HEK293T (cell line): ENCODE measurements around the gene TSPAN5.

ENCODE experiments used
- CTCF ChIA-PET: fragments of 350-600 bp; formaldehyde crosslinking; extraction: SDS; loops from one replicate; lab custom pipeline; 2021; ENCODE audit warnings: antibody characterized with exemption, inconsistent platforms; lab: Yijun Ruan, JAX
- POLR2A ChIA-PET: fragments of 350-600 bp; formaldehyde crosslinking; extraction: SDS; loops from one replicate; lab custom pipeline; 2020; ENCODE audit warnings: antibody characterized with exemption, inconsistent platforms; lab: Yijun Ruan, JAX
- DNase-seq: peaks from one replicate; pipeline ENCODE4 v3.0.0; 2012; ENCODE audit warnings: mixed read lengths; ENCODE audit errors: extremely low spot score
- ARNT ChIP-seq: fragments of 450-650 bp; IDR thresholded peaks from 2 replicates; pipeline ENCODE4 v1.6.1; 2017; ENCODE audit warnings: mild to moderate bottlenecking
- BHLHE40 ChIP-seq: fragments of 450-650 bp; IDR thresholded peaks from 2 replicates; pipeline ENCODE4 v1.6.1; 2016; ENCODE audit warnings: mild to moderate bottlenecking, moderate library complexity, borderline replicate concordance
- CTBP1 ChIP-seq: fragments of 450-650 bp; IDR thresholded peaks from 2 replicates; pipeline ENCODE4 v1.6.1; 2016; ENCODE audit warnings: borderline replicate concordance
- ELF4 ChIP-seq: fragments of 450-650 bp; IDR thresholded peaks from 2 replicates; pipeline ENCODE4 v1.6.1; 2017; ENCODE audit warnings: antibody characterized with exemption
- FOXA1 ChIP-seq: fragments of 450-650 bp; IDR thresholded peaks from 2 replicates; pipeline ENCODE4 v1.6.1; 2016; ENCODE audit warnings: mild to moderate bottlenecking
- FOXK2 ChIP-seq: fragments of 450-650 bp; IDR thresholded peaks from 2 replicates; pipeline ENCODE4 v1.6.1; 2016; ENCODE audit warnings: mild to moderate bottlenecking
- FOXM1 ChIP-seq: fragments of 450-650 bp; IDR thresholded peaks from 2 replicates; pipeline ENCODE4 v1.6.1; 2017; ENCODE audit warnings: mild to moderate bottlenecking, borderline replicate concordance
- HDGF ChIP-seq: fragments of 450-650 bp; IDR thresholded peaks from 2 replicates; pipeline ENCODE4 v1.6.1; 2017; ENCODE audit warnings: antibody characterized with exemption, borderline replicate concordance
- L3MBTL2 ChIP-seq: fragments of 450-650 bp; conservative IDR thresholded peaks from 2 replicates; pipeline ENCODE4 v1.6.1; 2016; ENCODE audit warnings: mild to moderate bottlenecking
- LEF1 ChIP-seq: fragments of 450-650 bp; IDR thresholded peaks from 2 replicates; pipeline ENCODE4 v1.6.1; 2017; ENCODE audit warnings: mild to moderate bottlenecking, borderline replicate concordance
- NFRKB ChIP-seq: fragments of 450-650 bp; IDR thresholded peaks from 2 replicates; pipeline ENCODE4 v1.6.1; 2016; ENCODE audit warnings: mild to moderate bottlenecking, moderate library complexity
- PKNOX1 ChIP-seq: fragments of 450-650 bp; IDR thresholded peaks from 2 replicates; pipeline ENCODE4 v1.6.1; 2016
- SP1 ChIP-seq: fragments of 450-650 bp; IDR thresholded peaks from 2 replicates; pipeline ENCODE4 v1.6.1; 2017
- SUZ12 ChIP-seq: fragments of 450-650 bp; IDR thresholded peaks from 2 replicates; pipeline ENCODE4 v1.6.1; 2016; ENCODE audit warnings: mild to moderate bottlenecking
- TARDBP ChIP-seq: fragments of 450-650 bp; IDR thresholded peaks from 2 replicates; pipeline ENCODE4 v1.6.1; 2016
- ZNF384 ChIP-seq: fragments of 450-650 bp; IDR thresholded peaks from 2 replicates; pipeline ENCODE4 v1.6.1; 2016

TSPAN5 gene

DNA sequence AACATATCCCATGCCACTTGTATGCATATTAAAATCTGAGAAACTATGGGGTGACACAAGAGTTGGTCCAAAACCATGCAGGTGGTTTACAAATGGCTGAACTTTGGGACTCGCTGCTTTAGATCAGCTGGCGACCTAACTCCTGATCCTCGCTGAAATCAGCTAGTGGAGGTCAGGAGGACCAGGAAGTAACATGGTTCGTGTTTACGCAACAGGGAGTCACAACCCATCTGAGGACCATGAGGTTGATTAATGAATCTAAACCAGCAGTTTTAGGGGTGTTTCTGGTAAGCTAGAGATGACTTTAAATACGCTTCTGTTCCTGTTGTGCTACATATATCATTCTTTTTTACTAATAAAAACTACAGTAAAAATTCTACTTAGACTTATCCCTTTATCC, 12.9 kb downstream of the TSPAN5 start:
- ChIA-PET CTCF (interaction anchor here (0.8 kb wide), 1 partner anchor 9 kb away, joined by 3 read pairs; no protein-coding TSS in a partner anchor), POLR2A (interaction anchor here (1.0 kb wide), 1 partner anchor 9 kb away, joined by 3 read pairs; no protein-coding TSS in a partner anchor)
- TF ChIP-seq HDGF (no peak), SUZ12 (no peak), PKNOX1 (no peak), TARDBP (no peak), NFRKB (no peak)
- no peak for DNase-seq

DNA sequence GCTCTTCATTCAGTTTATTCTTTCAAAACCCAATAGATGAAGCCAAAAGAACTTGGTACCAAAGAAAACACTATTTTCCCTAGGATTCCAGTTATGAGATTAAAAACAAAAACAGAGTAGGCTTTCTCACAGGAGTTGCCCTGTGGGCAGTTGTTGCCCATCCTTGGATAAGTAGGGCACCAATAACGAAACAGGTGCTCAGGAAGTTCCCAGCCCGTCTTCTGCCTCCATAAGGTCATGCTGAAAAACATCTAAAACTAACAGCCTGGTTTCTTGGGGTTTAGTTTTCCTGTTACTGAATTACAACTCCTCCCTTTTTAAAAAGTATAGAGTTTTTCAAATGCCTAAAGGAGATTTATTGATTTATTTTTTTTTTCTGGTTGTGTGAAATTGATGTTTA, 14.7 kb downstream of the TSPAN5 start:
- ChIA-PET CTCF (no interaction called here), POLR2A (no interaction called here)
- DNase-seq, result no peak
- TF ChIP-seq BHLHE40 (no peak), L3MBTL2 (no peak), NFRKB (no peak)

DNA sequence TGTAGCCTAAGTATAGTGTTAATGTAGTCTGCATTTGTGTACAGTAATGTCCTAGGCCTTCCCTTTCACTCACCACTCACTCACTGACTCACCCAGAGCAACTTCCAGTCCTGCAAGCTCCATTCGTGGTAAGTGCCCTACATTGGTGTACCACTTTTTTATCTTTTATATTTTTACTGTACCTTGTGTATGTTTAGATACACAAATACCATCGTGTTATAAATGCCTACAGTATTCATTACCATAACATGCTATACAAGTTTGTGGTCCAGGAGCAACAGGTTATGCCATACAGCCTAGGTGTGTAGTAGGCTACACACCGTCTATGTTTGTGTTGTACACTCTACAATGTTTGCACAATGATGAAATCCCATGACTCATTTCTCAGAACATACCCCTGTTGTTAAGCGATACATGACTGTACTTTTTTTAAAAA, 15.4 kb downstream of the TSPAN5 start:
- TF ChIP-seq PKNOX1 (no peak), NFRKB (no peak), ZNF384 (no peak), L3MBTL2 (no peak), SP1 (no peak), BHLHE40 (no peak), FOXM1 (no peak), CTBP1 (no peak), SUZ12 (no peak), ELF4 (no peak), HDGF (no peak)
- POLR2A ChIA-PET, result no interaction called here
- CTCF ChIA-PET, result no interaction called here
- no peak for DNase-seq

DNA sequence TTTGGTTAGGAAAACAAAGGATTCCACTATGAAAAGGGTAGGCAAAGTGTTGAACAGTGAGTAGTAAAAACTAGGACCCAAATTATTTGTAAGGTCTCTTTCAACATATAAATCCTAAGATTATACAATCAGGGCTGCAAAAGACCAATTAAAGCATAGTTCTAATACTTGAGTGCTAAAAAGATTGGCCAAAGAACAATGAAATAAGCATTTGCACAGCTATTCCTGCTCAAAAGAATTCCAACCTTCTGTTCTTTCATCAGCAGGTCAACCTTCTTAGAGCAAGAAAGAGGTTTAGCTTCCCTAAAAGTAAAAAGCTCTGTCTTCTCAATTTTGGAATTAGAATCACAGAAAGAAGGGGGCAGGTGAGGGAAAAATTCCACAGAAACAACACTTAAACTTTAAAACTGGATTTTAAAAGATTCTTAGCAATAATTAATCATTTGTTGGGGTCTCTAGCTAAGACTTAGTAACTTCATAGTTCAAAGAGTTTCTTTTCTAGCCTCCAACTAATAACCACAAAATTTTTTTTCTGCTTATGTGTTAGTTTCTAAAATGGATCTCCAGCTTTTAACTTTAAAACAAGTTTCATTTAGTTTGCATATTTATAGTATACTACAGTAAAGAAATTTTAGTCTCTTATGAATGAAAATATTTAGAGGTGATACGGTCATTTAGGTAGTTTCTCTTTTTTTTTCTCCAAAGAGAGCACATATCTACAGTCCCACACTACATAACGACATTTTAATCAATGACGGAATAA, 16.3 kb downstream of the TSPAN5 start:
- CTCF ChIA-PET, result interaction anchor here (0.6 to 1.4 kb wide), 2 partner anchors 11 to 82 kb away, joined by 3 to 5 read pairs; no protein-coding TSS in a partner anchor
- POLR2A ChIA-PET, result interaction anchor here (0.6 kb wide), 1 partner anchor 60 kb away, joined by 3 read pairs; no protein-coding TSS in a partner anchor
- no peak for DNase-seq
- TF ChIP-seq TARDBP, result no peak
- no peak for TF ChIP-seq SP1
- TF ChIP-seq CTBP1, result no peak
- no peak for TF ChIP-seq SUZ12
- no peak for TF ChIP-seq L3MBTL2
- no peak for TF ChIP-seq FOXA1
- no peak for TF ChIP-seq ELF4
- TF ChIP-seq PKNOX1, result no peak
- no peak for TF ChIP-seq HDGF

DNA sequence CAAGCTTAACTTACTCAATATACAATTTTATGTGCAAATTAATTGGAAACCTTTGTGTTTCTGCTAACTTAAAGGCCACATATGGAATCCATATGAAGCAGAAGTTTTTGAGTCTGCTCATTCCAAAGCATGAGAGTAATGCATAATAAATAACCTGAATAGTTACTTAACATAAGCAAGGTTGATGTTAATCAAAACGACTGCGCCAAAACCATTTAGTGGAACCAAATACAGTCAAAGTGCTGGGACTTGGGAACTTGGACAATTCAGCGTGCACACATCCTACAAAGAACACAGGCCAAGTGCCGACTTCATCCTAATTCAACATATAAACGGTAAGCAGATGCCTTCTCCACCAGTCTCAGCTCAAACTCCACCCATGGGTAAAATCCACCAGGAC, 17.0 kb downstream of the TSPAN5 start:
- no peak for TF ChIP-seq CTBP1
- TF ChIP-seq FOXK2, result no peak
- TF ChIP-seq TARDBP, result no peak
- no peak for TF ChIP-seq PKNOX1
- TF ChIP-seq BHLHE40, result no peak
- TF ChIP-seq ZNF384, result no peak
- no peak for TF ChIP-seq NFRKB
- TF ChIP-seq ARNT, result no peak
- DNase-seq, result no peak
- ChIA-PET POLR2A (no interaction called here), CTCF (interaction anchor here (1.4 kb wide), 1 partner anchor 11 kb away, joined by 5 read pairs; no protein-coding TSS in a partner anchor)

DNA sequence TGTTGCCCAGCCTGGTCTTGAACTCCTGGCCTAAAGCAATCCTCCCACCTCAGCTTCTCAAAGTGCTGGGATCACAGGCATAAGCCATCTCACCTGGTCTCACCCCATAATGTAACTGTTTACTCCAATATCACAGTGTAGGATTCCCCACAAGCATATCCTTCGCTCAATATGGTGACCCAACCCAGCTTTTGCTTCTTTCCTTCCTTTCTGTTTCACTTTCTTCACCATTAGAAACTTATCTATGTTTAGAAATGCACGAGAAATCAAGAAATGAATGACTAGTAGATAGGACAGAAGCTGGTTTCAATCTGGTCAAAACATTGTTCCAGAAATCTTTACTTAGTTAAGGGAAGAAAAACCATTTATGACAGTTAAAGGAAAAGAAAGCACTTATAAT, 18.9 kb downstream of the TSPAN5 start:
- ChIA-PET POLR2A (interaction anchor here (1.2 kb wide), 1 partner anchor 19 kb away, joined by 3 read pairs; the partner anchor contains the start of gene TSPAN5), CTCF (no interaction called here)
- TF ChIP-seq ZNF384 (no peak), LEF1 (no peak), ARNT (no peak), HDGF (no peak), ELF4 (no peak), FOXM1 (no peak), SUZ12 (no peak), NFRKB (no peak), L3MBTL2 (no peak), TARDBP (no peak), FOXK2 (no peak), SP1 (no peak), CTBP1 (no peak), BHLHE40 (no peak), FOXA1 (no peak), PKNOX1 (no peak)
- DNase-seq, result no peak
